Panc1 (cell line): ENCODE data around the gene TMEM123. TPM values are rescaled to one million over a fixed set of nuclear protein-coding genes. Genes with fewer than 3 reads are reported as not detected.

Experiments
- ATAC-seq: fragments of 200-7000 bp; cut with Tn5 transposase; 2 replicates; pipeline ENCODE4 v1.9.1; 2020; ENCODE audit warnings: mild to moderate bottlenecking, moderate library complexity
- BruUV-seq: library from RNA; stranded (reverse); fragments of 400-500 nt; replicated peaks from 2 replicates; lab custom pipeline; 2021; lab: Mats Ljungman, UMichigan
- CTCF ChIA-PET: fragments of 300-600 bp; sonication (Branson Sonifier 250); formaldehyde crosslinking; loops from one replicate; lab custom pipeline; 2022; ENCODE audit warnings: antibody characterized with exemption; lab: Charles Lee
- POLR2A ChIA-PET: fragments of 300-600 bp; sonication (Branson Sonifier 250); formaldehyde crosslinking; loops from one replicate; lab custom pipeline; 2022; ENCODE audit warnings: antibody characterized with exemption; lab: Charles Lee
- DNase-seq: peaks from one replicate; pipeline ENCODE4 v3.0.0-alpha.2; 2010; ENCODE audit warnings: low read depth, low spot score
- H3K27ac ChIP-seq: 2 replicates; pipeline ENCODE4 v1.5.1; 2011; ENCODE audit warnings: mild to moderate bottlenecking, low read length, inconsistent platforms
- H3K27me3 ChIP-seq: fragments of 200-500 bp; sonication (Bioruptor generic); 2 replicates; pipeline ENCODE4 v1.6.0; 2014; ENCODE audit warnings: low read length, inconsistent platforms; ENCODE audit not compliant: control insufficient read depth, insufficient read depth
- H3K36me3 ChIP-seq: fragments of 200-500 bp; sonication (Bioruptor generic); 2 replicates; pipeline ENCODE4 v1.5.1; 2014; ENCODE audit warnings: inconsistent platforms, mild to moderate bottlenecking, low read length, moderate library complexity; ENCODE audit not compliant: control insufficient read depth, insufficient read depth
- H3K4me1 ChIP-seq: 2 replicates; pipeline ENCODE4 v1.5.1; 2011; ENCODE audit warnings: inconsistent platforms, mild to moderate bottlenecking, low read length, moderate library complexity; ENCODE audit not compliant: control insufficient read depth, insufficient read depth
- H3K4me3 ChIP-seq, 2 experiments: 2 replicates each; pipeline ENCODE4 v1.5.1; 2011 to 2012; ENCODE audit warnings: low read depth in 2 of 2, low read length in 2 of 2, mild to moderate bottlenecking in 2 of 2, inconsistent platforms in 1 of 2, moderate library complexity in 1 of 2
- H3K9me3 ChIP-seq: fragments of 200-500 bp; sonication (Bioruptor generic); 2 replicates; pipeline ENCODE4 v1.5.1; 2014; ENCODE audit warnings: low read depth, mild to moderate bottlenecking, inconsistent platforms, low read length, moderate library complexity; ENCODE audit not compliant: control insufficient read depth, insufficient read depth
- POLR2AphosphoS5 ChIP-seq: IDR thresholded peaks from 2 replicates; pipeline ENCODE4 v1.6.1; 2012; ENCODE audit warnings: mild to moderate bottlenecking, low read depth, low read length, moderate library complexity
- SIN3A ChIP-seq: IDR thresholded peaks from 2 replicates; pipeline ENCODE4 v1.6.1; 2012; ENCODE audit warnings: low read depth, mild to moderate bottlenecking, low read length, moderate library complexity, borderline replicate concordance; ENCODE audit not compliant: insufficient read depth
- TCF7L2 ChIP-seq: IDR thresholded peaks from 2 replicates; pipeline ENCODE4 v1.6.1; 2011; ENCODE audit warnings: mild to moderate bottlenecking, low read depth, low read length, inconsistent platforms
- in situ Hi-C: cut with HindIII; loops from 2 replicates; pipeline ENCODE4 v1.10.0; 2016; ENCODE audit warnings: low sequenced_read_pairs, low pct_unique_long_range_greater_than_20kb
- intact Hi-C: fragments of 100-400 bp; cut with micrococcal nuclease; formaldehyde crosslinking; loops from one replicate; pipeline ENCODE4 v1.10.0; 2022; ENCODE audit not compliant: unreplicated experiment
- total RNA-seq: library from RNA; stranded (reverse); gene quantifications from one replicate; pipeline ENCODE4 v1.2.1, GENCODE V29; 2021; ENCODE audit not compliant: unreplicated experiment
- TF ChIP-seq, protein P1 (sequence below): fragments of 450-650 bp; IDR thresholded peaks from 2 replicates; pipeline ENCODE4 v1.5.1; 2017; ENCODE audit warnings: mild to moderate bottlenecking
- TF ChIP-seq, protein P2 (sequence below), 2 experiments: IDR thresholded peaks; 2 replicates each; pipeline ENCODE4 v1.6.1; 2011 to 2012; ENCODE audit warnings: low read depth in 2 of 2, control low read depth in 1 of 2, low read length in 1 of 2, mild to moderate bottlenecking in 1 of 2, moderate library complexity in 1 of 2; ENCODE audit not compliant: insufficient read depth in 1 of 2

The TMEM123 gene
- total RNA-seq, 1 experiment from 2014 or later = 383 TPM

DNA sequence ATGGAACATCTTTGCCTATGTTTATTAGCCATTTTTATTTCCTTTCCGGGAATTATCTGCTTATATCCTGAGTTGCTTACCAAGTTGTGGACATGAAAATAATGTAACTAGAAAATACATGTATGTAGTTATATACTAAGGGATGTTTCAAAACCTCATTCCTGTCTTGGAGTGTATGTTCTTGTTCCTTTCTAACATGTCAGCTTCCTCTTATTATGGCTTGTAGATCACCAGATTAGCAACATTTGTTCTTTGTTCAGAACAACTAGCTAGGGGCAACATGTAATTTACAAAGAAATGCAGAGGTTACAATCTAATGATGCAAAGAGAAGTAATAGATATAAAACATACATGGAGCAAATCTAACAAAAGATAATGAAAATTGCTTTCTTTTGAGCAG is 13.1 kb upstream of the TMEM123 start:
- in situ Hi-C loops = no loop called here

GRCh38 chr11:102464859-102465500 is 12.4 kb upstream of the TMEM123 start:
- no peak for DNase-seq
- Histone ChIP-seq H3K36me3 (no peaks in the 10 kb centered on the region), H3K4me1 (peaks cover 25% of the 10 kb centered on the region), H3K27me3 (no peaks in the 10 kb centered on the region), H3K27ac (no peak overlapping the region), H3K4me3 (no peak overlapping the region), H3K9me3 (no peaks in the 10 kb centered on the region)
- TF ChIP-seq SIN3A (no peak), TCF7L2 (no peak), POLR2AphosphoS5 (no peak)
- TF ChIP-seq, protein P1, sequence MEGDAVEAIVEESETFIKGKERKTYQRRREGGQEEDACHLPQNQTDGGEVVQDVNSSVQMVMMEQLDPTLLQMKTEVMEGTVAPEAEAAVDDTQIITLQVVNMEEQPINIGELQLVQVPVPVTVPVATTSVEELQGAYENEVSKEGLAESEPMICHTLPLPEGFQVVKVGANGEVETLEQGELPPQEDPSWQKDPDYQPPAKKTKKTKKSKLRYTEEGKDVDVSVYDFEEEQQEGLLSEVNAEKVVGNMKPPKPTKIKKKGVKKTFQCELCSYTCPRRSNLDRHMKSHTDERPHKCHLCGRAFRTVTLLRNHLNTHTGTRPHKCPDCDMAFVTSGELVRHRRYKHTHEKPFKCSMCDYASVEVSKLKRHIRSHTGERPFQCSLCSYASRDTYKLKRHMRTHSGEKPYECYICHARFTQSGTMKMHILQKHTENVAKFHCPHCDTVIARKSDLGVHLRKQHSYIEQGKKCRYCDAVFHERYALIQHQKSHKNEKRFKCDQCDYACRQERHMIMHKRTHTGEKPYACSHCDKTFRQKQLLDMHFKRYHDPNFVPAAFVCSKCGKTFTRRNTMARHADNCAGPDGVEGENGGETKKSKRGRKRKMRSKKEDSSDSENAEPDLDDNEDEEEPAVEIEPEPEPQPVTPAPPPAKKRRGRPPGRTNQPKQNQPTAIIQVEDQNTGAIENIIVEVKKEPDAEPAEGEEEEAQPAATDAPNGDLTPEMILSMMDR = no peak
- TF ChIP-seq, protein P2, sequence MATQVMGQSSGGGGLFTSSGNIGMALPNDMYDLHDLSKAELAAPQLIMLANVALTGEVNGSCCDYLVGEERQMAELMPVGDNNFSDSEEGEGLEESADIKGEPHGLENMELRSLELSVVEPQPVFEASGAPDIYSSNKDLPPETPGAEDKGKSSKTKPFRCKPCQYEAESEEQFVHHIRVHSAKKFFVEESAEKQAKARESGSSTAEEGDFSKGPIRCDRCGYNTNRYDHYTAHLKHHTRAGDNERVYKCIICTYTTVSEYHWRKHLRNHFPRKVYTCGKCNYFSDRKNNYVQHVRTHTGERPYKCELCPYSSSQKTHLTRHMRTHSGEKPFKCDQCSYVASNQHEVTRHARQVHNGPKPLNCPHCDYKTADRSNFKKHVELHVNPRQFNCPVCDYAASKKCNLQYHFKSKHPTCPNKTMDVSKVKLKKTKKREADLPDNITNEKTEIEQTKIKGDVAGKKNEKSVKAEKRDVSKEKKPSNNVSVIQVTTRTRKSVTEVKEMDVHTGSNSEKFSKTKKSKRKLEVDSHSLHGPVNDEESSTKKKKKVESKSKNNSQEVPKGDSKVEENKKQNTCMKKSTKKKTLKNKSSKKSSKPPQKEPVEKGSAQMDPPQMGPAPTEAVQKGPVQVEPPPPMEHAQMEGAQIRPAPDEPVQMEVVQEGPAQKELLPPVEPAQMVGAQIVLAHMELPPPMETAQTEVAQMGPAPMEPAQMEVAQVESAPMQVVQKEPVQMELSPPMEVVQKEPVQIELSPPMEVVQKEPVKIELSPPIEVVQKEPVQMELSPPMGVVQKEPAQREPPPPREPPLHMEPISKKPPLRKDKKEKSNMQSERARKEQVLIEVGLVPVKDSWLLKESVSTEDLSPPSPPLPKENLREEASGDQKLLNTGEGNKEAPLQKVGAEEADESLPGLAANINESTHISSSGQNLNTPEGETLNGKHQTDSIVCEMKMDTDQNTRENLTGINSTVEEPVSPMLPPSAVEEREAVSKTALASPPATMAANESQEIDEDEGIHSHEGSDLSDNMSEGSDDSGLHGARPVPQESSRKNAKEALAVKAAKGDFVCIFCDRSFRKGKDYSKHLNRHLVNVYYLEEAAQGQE (IDR thresholded peaks at IDR 0.05; ENCODE audit: insufficient read depth in 1 of 2, low read depth in 2 of 2, low read length in 1 of 2) = no peak
- in situ Hi-C loops (no loop called here), intact Hi-C loops (no loop called here)
- CTCF ChIA-PET = no interaction called here
- POLR2A ChIA-PET = no interaction called here
- no peak for ATAC-seq
- no TSS peak for BruUV-seq

More for the DNA sequence above, 13.1 kb upstream of the TMEM123 start:
- Histone ChIP-seq H3K4me3 (no peak overlapping the region), H3K36me3 (no peaks in the 10 kb centered on the region), H3K9me3 (no peaks in the 10 kb centered on the region), H3K27me3 (no peaks in the 10 kb centered on the region), H3K4me1 (peaks cover 25% of the 10 kb centered on the region), H3K27ac (no peak overlapping the region)
- ChIA-PET POLR2A (no interaction called here), CTCF (no interaction called here)
- intact Hi-C loops = no loop called here
- no TSS peak for BruUV-seq
- ATAC-seq (no peak), DNase-seq (no peak)
- TF ChIP-seq POLR2AphosphoS5 (no peak), SIN3A (no peak), TCF7L2 (no peak)
- TF ChIP-seq, protein P2 (IDR thresholded peaks at IDR 0.05; ENCODE audit: insufficient read depth in 1 of 2, low read depth in 2 of 2, low read length in 1 of 2) = no peak
- TF ChIP-seq, protein P1 = no peak
